ENCODE measurements around the gene MBOAT1. TPM values are rescaled to one million over a fixed set of nuclear protein-coding genes. Genes with fewer than 3 reads are reported as not detected.

MBOAT1 gene
- total RNA-seq, 2 donors from 2014 or later = 4.6 to 10.1 TPM

DNA sequence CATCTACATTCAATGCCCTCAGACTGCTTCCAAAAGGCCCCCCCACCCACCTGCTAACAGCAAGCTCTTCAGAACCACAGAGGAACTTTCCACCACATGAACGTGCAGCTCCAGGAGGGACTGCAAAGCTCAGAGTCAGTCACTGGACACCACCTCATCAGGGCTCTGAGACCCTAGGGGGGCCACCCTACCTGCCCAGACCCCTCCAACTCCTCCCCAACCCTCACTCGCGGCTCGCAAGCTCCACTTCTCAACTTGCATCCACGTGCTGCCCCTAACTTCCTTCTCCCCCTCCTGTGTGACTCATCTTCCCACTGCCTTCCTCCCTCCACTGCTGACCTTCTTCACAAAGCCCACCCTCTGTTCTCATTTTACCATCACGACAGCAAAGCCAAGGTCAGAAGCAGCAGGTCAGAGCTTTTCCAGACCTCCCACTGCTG lies 6.5 kb downstream of the MBOAT1 start:
- WGBS, 2 donors = 63 to 84% methylated on average over 5 to 6 of the region's 6 CpGs

GRCh38 chr6:20204512-20204894 lies 7.8 kb downstream of the MBOAT1 start:
- no peaks in the 10 kb centered on the region for H3K27me3 ChIP-seq
- peak overlapping the region in 2 of 4 donors; percentile 31 to 84 for H3K27ac ChIP-seq
- H3K4me3 ChIP-seq = no peak overlapping the region
- no peaks in the 10 kb centered on the region for H3K9me3 ChIP-seq
- ATAC-seq (no peak), DNase-seq (no peak)
- no peaks in the 10 kb centered on the region for H3K36me3 ChIP-seq (replicated peaks in 1 of 2; ENCODE audit: insufficient read depth in 1 of 2, low read depth in 2 of 2)
- intact Hi-C loops (cut with DNase I) = no loop called here
- H3K4me1 ChIP-seq = peaks cover 53% of the 10 kb centered on the region
- TF ChIP-seq CTCF (IDR thresholded peaks at IDR 0.05) (no peak), POLR2A (IDR thresholded peaks at IDR 0.05) (no peak)
- whole genome bisulfite sequencing, 2 donors = 88 to 89% methylated on average over 4 of the region's 4 CpGs

More for the DNA sequence above, 6.5 kb downstream of the MBOAT1 start:
- TF ChIP-seq CTCF (IDR thresholded peaks at IDR 0.05) = no peak
- no peak for TF ChIP-seq POLR2A (IDR thresholded peaks at IDR 0.05)
- H3K27me3 ChIP-seq = no peaks in the 10 kb centered on the region
- DNase-seq = no peak
- H3K4me3 ChIP-seq = no peak overlapping the region
- no peak for ATAC-seq
- no peaks in the 10 kb centered on the region for H3K9me3 ChIP-seq
- no peaks in the 10 kb centered on the region for H3K36me3 ChIP-seq (replicated peaks in 1 of 2; ENCODE audit: insufficient read depth in 1 of 2, low read depth in 2 of 2)
- H3K4me1 ChIP-seq = peaks cover 49% of the 10 kb centered on the region
- no peak overlapping the region for H3K27ac ChIP-seq
- intact Hi-C loops (cut with DNase I) = no loop called here

GRCh38 chr6:20203561-20204511 lies 8.4 kb downstream of the MBOAT1 start:
- TF ChIP-seq CTCF (IDR thresholded peaks at IDR 0.05) (no peak), POLR2A (IDR thresholded peaks at IDR 0.05) (no peak)
- 46 to 62% methylated on average over 7 of the region's 7 CpGs for WGBS, 2 donors
- no peaks in the 10 kb centered on the region for H3K9me3 ChIP-seq
- H3K27ac ChIP-seq = peak overlapping the region in 2 of 4 donors; percentile 31 to 84
- H3K4me1 ChIP-seq = peaks cover 55% of the 10 kb centered on the region
- H3K27me3 ChIP-seq = no peaks in the 10 kb centered on the region
- no peaks in the 10 kb centered on the region for H3K36me3 ChIP-seq (replicated peaks in 1 of 2; ENCODE audit: insufficient read depth in 1 of 2, low read depth in 2 of 2)
- ATAC-seq (no peak), DNase-seq (no peak)
- H3K4me3 ChIP-seq = no peak overlapping the region
- intact Hi-C loops (cut with DNase I) = no loop called here

GRCh38 chr6:20202699-20203302 lies 9.5 kb downstream of the MBOAT1 start:
- Histone ChIP-seq H3K27ac (peak overlapping the region in 3 of 4 donors; percentile 36 to 84 (median 51)), H3K4me1 (peaks cover 52% of the 10 kb centered on the region), H3K4me3 (no peak overlapping the region), H3K9me3 (no peaks in the 10 kb centered on the region), H3K36me3 (replicated peaks in 1 of 2; ENCODE audit: insufficient read depth in 1 of 2, low read depth in 2 of 2) (no peaks in the 10 kb centered on the region), H3K27me3 (no peaks in the 10 kb centered on the region)
- 34 to 54% methylated on average over 3 of the region's 3 CpGs for WGBS, 2 donors
- intact Hi-C loops (cut with DNase I) = no loop called here
- DNase-seq (no peak), ATAC-seq (peak; percentile 56)
- TF ChIP-seq CTCF (IDR thresholded peaks at IDR 0.05) (no peak), POLR2A (IDR thresholded peaks at IDR 0.05) (no peak)
